ENCODE results near the gene MB.
A peak's percentile ranks its signal among the peaks of the same experiment; 100 is the strongest.

Gene MB

DNA sequence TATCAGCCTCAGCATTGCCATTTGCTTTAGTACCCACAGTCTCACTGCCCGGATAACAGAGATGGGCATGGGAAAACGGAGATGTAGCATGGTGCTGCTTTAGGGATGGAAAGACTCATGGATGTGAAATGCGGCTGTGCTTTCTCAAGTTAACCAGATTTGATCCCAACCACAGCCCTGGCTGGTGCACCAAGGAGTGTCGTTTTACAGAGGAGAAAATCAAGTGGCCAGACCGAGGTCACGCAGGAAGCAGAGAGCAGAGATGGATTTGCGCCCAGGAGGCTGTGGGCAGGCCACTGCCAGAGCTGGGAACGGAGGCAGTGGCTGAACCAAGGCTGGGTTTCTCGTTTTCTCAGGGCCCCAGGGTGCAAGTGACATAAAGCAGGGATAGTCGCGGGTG, 9.0 kb downstream of the MB start:
- no peaks in the 10 kb centered on the region for H3K36me3 Mint-ChIP-seq (ENCODE audit: insufficient read depth)

DNA sequence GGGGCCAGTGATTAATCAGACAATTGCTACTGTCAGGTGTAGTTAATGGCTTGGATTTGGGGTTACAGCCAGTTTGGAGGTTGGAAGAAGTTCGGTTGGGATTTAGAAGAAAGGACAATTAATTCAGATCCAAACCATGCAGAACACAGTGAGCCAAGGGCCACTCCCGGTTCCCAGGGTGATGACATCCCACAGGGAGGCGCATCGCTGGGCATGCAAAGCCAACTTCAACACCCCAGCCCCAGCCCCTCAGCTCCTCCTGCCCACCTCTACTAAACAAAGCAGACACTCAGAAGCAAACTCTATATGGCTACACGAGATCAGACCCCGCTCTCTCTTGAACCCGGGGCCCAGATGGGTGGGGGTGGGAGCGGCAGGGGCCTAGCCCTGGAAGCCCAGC, 10.2 kb downstream of the MB start:
- peaks cover 55% of the 10 kb centered on the region for H3K27me3 Mint-ChIP-seq
- no peak for DNase-seq (ENCODE audit: low spot score in 2 of 2)
- no peaks in the 10 kb centered on the region for H3K9me3 Mint-ChIP-seq
- no peak overlapping the region for H3K4me3 Mint-ChIP-seq
- H3K36me3 Mint-ChIP-seq (ENCODE audit: insufficient read depth): no peaks in the 10 kb centered on the region
- H3K27ac Mint-ChIP-seq (ENCODE audit: low read depth): no peak overlapping the region
- H3K4me1 Mint-ChIP-seq: no peaks in the 10 kb centered on the region
- ATAC-seq (replicated peaks; ENCODE audit: extremely low read depth, poor library complexity, severe bottlenecking): no peak

More for the DNA sequence above, 9.0 kb downstream of the MB start:
- H3K4me3 Mint-ChIP-seq: no peak overlapping the region
- peaks cover 55% of the 10 kb centered on the region for H3K27me3 Mint-ChIP-seq
- no peak overlapping the region for H3K27ac Mint-ChIP-seq (ENCODE audit: low read depth)
- H3K9me3 Mint-ChIP-seq: no peaks in the 10 kb centered on the region
- no peaks in the 10 kb centered on the region for H3K4me1 Mint-ChIP-seq
- no peak for DNase-seq (ENCODE audit: low spot score in 2 of 2)
- no peak for ATAC-seq (replicated peaks; ENCODE audit: extremely low read depth, poor library complexity, severe bottlenecking)

DNA sequence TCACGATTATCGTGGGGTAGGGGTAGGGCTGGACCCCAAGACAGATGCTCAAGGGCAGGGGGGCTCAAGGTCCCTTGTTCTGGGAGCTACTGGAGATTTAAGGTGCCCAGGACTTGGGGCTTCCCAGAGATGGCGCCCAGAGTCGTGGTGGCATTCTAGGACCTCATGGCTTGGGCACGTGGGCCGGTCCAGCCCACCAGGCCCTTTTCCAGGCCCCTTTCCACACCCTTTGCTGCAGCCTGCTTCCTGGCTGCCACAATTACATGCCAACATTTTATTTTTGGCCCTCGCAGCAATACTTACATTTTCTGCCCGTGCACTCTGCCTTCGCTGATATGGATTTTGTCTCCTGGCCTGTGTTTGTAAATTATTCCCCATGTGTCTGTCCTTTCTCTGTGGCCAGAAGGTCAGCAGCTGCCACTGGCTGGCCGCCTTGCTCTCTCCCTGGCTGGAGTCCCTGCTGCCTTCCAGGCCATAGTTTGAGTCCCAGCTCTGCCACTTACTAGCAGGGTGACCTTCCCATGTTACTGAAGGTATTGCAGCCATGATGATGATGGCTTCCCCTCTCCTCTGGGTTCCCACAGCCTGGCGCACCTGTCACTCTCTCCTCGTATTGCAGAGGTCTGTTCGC, 11.2 kb downstream of the MB start:
- Mint-ChIP-seq H3K9me3 (no peaks in the 10 kb centered on the region), H3K36me3 (ENCODE audit: insufficient read depth) (no peaks in the 10 kb centered on the region), H3K4me1 (no peaks in the 10 kb centered on the region), H3K27ac (ENCODE audit: low read depth) (no peak overlapping the region), H3K27me3 (peaks cover 52% of the 10 kb centered on the region), H3K4me3 (no peak overlapping the region)
- DNase-seq (ENCODE audit: low spot score in 2 of 2): no peak
- no peak for ATAC-seq (replicated peaks; ENCODE audit: extremely low read depth, poor library complexity, severe bottlenecking)

DNA sequence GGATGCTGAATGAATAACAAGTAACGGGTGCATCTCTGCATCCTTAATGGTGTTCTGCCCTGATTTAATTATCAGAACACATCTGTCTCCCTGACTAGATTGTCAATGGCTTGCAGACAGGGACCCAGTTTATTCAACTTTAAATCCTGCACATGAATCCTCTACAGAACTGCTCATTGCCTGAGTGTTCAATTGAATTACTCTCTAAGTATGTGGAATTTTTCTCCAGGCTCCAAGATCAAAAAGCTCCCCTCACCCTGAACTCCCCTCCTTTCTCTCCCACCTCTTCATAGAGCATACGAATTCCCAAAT, 11.8 kb downstream of the MB start:
- Mint-ChIP-seq H3K9me3 (no peaks in the 10 kb centered on the region), H3K4me3 (no peak overlapping the region), H3K27ac (ENCODE audit: low read depth) (no peak overlapping the region), H3K36me3 (ENCODE audit: insufficient read depth) (no peaks in the 10 kb centered on the region), H3K27me3 (peaks cover 46% of the 10 kb centered on the region), H3K4me1 (no peaks in the 10 kb centered on the region)
- no peak for ATAC-seq (replicated peaks; ENCODE audit: extremely low read depth, poor library complexity, severe bottlenecking)
- no peak for DNase-seq (ENCODE audit: low spot score in 2 of 2)

DNA sequence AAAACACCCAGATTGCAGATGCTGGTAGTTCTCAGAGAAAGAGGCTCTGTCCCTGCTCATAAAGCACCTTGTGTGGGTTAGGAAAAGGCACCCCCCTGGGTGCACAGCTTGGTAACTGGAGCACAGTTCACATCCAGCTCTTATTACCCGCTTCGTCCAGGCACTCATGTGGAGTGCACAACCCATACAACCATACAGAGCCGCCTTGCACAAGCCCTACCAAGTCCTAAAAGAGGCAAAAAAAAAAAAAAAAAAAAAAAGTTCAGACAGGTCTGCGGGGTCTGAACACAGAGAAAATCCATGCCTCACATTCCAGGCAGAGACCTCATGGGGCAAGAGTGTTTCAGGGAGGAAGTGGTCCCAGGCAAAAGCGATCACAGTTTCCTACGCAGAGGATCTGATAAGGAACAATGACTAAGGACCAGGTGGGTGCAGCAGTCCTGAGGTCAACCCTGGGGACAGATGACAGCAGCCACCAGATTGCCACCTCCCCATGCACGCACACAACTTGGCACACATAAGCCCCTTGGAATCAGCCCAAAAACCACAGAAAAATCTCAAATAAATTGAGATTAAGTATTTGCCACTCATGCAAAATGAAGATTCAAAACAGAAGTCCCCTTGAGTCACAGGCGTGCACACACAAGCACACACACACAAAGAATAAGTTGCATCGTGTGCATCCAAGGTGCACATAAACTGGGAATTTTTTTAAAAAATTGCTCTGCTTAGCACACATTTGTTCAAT, 12.3 kb downstream of the MB start:
- H3K4me3 Mint-ChIP-seq: no peak overlapping the region
- H3K27me3 Mint-ChIP-seq: peaks cover 41% of the 10 kb centered on the region
- H3K4me1 Mint-ChIP-seq: no peaks in the 10 kb centered on the region
- H3K9me3 Mint-ChIP-seq: no peaks in the 10 kb centered on the region
- H3K36me3 Mint-ChIP-seq (ENCODE audit: insufficient read depth): no peaks in the 10 kb centered on the region
- no peak for DNase-seq (ENCODE audit: low spot score in 2 of 2)
- no peak for ATAC-seq (replicated peaks; ENCODE audit: extremely low read depth, poor library complexity, severe bottlenecking)
- H3K27ac Mint-ChIP-seq (ENCODE audit: low read depth): no peak overlapping the region

DNA sequence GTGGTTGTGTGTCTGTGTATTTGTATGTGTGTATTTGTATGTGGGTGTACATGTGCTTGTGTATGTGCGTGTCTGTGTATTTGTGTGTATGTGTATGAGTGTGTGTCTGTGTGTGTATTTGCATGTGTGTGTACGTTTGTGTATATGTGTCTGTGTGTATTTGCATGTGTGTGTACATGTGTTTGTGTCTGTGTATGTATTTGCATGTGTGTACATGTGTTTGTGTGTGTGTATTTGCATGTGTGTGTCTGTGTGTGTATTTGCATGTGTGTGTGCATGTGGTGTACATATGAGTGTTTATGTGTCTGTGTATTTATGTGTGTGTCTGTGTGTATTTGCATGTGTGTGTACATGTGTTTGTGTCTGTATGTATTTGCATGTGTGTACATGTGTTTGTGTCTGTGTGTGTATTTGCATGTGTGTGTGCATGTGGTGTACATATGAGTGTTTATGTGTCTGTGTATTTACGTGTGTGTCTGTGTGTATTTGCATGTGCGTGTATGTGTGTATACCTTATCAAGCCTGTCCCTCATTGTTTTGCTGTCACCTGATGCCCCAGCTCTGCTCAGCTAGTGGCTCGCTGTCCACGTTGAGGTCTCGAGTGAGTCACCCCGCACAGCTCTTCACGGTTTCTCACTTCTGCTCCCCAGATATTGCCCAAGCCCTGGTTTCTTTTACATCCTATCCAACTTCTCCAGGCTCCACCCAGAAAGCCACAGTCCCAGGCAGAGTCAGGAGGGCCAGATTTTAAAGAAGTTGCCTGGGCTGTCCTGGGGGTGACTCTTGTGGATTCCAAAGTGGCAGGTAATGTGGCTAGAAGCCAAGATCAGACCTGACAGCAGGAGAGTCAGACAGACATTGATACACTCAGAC, 15.2 kb downstream of the MB start:
- H3K36me3 Mint-ChIP-seq (ENCODE audit: insufficient read depth): no peaks in the 10 kb centered on the region
- no peak for ATAC-seq (replicated peaks; ENCODE audit: extremely low read depth, poor library complexity, severe bottlenecking)

DNA sequence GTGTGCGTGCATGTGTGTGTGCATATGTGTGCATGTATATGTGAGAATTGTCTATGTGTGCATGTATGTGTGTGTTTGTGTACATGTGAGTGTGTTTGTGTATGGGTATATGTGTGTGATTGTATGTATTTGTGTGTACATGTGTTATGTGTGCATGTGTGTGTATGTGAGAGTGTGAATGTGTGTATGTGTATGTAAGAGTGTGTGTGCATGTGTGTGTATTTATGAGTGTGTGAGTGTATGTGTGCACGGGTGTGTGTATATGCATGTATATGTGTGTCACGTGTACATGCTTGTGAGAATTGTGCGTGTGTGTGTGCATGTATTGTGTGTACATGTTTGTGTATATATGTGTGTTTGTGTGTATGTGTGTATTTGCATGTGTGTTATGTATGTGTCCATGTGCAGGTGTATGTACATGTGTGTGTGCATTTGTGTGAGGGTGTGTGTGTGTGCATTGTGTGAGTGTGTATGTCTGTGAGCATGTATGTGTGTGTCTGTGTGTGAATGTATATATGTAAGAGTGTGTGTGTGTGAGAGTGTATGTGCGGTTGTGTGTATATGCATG, 16.0 kb downstream of the MB start:
- no peaks in the 10 kb centered on the region for H3K9me3 Mint-ChIP-seq
- no peaks in the 10 kb centered on the region for H3K36me3 Mint-ChIP-seq (ENCODE audit: insufficient read depth)
- H3K4me3 Mint-ChIP-seq: no peak overlapping the region
- no peak overlapping the region for H3K27ac Mint-ChIP-seq (ENCODE audit: low read depth)
- H3K27me3 Mint-ChIP-seq: peaks cover 4% of the 10 kb centered on the region
- DNase-seq (ENCODE audit: low spot score in 2 of 2) (no peak), ATAC-seq (replicated peaks; ENCODE audit: extremely low read depth, poor library complexity, severe bottlenecking) (no peak)
- no peaks in the 10 kb centered on the region for H3K4me1 Mint-ChIP-seq

More for the DNA sequence above, 15.2 kb downstream of the MB start:
- H3K27ac Mint-ChIP-seq (ENCODE audit: low read depth): no peak overlapping the region
- DNase-seq (ENCODE audit: low spot score in 2 of 2): no peak
- no peaks in the 10 kb centered on the region for H3K9me3 Mint-ChIP-seq
- H3K4me1 Mint-ChIP-seq: no peaks in the 10 kb centered on the region
- H3K27me3 Mint-ChIP-seq: peaks cover 12% of the 10 kb centered on the region
- no peak overlapping the region for H3K4me3 Mint-ChIP-seq

DNA sequence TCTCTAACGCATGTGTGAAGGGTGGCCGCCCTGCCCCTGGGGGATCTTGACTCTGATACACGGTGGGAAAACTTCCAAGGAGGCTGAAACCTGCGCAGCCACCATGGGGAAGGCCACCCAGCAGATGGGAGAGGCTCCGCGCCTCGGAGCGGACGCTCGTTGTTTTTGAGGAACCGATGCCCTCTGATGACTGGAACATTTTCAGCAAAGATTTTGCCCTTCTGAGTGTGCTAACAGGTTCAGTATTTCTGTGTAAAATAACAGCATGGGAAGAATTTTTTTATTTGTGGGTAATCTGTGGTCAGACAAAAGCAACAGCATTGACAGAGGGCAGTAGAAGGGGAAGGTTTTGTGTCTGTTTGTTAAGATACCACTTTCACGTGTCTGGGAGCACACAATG, 16.7 kb downstream of the MB start:
- Mint-ChIP-seq H3K27me3 (no peaks in the 10 kb centered on the region), H3K9me3 (no peaks in the 10 kb centered on the region), H3K27ac (ENCODE audit: low read depth) (no peak overlapping the region), H3K36me3 (ENCODE audit: insufficient read depth) (no peaks in the 10 kb centered on the region), H3K4me1 (no peaks in the 10 kb centered on the region), H3K4me3 (no peak overlapping the region)
- DNase-seq (ENCODE audit: low spot score in 2 of 2) (no peak), ATAC-seq (replicated peaks; ENCODE audit: extremely low read depth, poor library complexity, severe bottlenecking) (peak; percentile 10)

DNA sequence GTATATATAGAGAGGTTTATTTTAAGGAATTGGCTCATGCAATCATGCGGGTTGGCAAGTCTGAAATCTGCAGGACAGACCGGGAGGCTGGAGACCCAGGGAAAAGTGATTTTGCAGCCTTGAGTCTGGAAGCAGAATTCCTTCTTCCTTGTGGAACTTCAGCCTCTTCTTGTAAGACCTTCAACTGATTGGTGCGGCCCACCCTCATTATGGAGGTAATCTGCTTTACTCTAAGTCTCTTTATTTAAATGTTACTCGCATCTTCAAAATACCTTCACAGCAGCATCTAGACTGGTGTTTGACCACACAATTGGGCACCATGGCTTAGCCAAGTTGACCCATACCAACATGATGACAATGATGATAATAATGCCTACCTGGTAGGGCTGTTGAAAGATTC, 17.8 kb downstream of the MB start:
- Mint-ChIP-seq H3K9me3 (no peaks in the 10 kb centered on the region), H3K36me3 (ENCODE audit: insufficient read depth) (no peaks in the 10 kb centered on the region), H3K27me3 (peaks cover 9% of the 10 kb centered on the region), H3K27ac (ENCODE audit: low read depth) (no peak overlapping the region), H3K4me3 (no peak overlapping the region), H3K4me1 (no peaks in the 10 kb centered on the region)
- ATAC-seq (replicated peaks; ENCODE audit: extremely low read depth, poor library complexity, severe bottlenecking) (no peak), DNase-seq (ENCODE audit: low spot score in 2 of 2) (no peak)

DNA sequence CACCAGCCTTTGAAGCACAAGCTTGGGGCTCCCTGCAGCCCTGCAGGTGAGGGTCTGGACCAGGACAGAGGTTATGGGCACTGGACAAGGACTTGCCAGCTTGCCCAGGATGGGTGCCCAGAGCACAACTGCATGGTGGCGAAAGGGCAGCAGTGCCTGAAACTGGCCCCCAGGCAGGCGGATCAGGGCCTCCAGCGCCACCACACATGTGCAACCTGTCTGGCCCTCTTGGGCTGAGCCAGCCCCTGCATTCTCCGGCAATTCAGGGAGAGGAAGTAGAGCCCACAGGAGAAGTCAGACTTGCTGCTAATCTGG, 18.8 kb downstream of the MB start:
- H3K9me3 Mint-ChIP-seq: no peaks in the 10 kb centered on the region
- ATAC-seq (replicated peaks; ENCODE audit: extremely low read depth, poor library complexity, severe bottlenecking): no peak
- H3K27me3 Mint-ChIP-seq: peaks cover 18% of the 10 kb centered on the region
- H3K36me3 Mint-ChIP-seq (ENCODE audit: insufficient read depth): no peaks in the 10 kb centered on the region
- no peak overlapping the region for H3K27ac Mint-ChIP-seq (ENCODE audit: low read depth)
- DNase-seq (ENCODE audit: low spot score in 2 of 2): no peak
- H3K4me3 Mint-ChIP-seq: no peak overlapping the region
- no peaks in the 10 kb centered on the region for H3K4me1 Mint-ChIP-seq

DNA sequence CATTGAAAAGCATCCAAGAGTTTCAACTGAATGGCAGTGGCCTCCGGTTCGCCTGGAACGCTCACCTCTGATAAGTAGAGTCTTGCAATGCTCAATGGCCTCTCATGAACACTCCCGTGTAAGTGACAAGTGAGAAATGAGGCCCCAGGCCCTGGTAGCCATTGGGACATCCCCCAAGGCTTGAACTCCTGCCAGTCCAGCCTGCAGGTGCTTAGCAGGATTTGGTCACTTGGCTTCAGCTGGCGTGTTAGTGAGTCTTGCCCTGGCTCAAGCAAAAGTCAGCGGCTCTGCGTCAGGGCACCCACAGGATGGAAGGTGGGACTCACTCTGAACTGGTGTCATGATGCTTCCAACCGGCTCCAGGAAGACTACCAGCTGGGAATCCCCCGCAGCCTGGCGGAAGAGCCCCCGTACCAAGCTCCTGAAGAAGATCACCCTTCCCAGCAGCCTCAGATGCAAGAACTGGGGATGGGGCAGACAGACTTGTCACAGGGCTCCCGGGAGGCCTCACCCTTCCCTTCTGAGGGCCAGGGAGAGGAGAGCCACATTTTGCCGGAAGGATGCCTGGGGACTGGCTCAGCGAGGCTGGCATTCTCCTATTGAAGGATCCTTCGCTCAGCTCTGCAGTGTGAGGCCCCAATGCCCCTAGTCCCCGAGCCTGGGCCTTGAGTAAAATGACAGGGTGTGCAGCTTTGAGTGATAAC, 19.3 kb downstream of the MB start:
- Mint-ChIP-seq H3K4me1 (no peaks in the 10 kb centered on the region), H3K36me3 (ENCODE audit: insufficient read depth) (no peaks in the 10 kb centered on the region)

DNA sequence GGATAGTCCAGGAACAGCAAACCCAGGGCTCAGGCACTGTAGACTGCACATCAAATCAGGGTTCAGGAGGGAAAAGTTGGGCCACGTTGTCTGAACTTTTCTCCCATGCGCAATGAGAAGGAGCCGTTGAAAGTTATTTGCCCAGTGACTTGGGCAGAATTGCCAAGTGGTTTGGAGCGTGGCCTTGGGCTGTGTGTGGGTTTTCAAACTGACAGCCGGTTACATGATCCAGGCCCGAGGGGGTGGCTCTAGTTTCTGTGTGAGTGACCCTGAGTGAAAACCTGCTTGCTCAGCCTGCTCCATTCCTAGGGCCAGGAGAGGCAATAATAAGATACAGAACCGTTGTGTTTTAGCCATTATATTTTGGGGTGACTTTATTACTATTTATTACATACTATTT, 20.3 kb downstream of the MB start:
- ATAC-seq (replicated peaks; ENCODE audit: extremely low read depth, poor library complexity, severe bottlenecking): no peak
- Mint-ChIP-seq H3K4me1 (no peaks in the 10 kb centered on the region), H3K27ac (ENCODE audit: low read depth) (no peak overlapping the region), H3K36me3 (ENCODE audit: insufficient read depth) (no peaks in the 10 kb centered on the region), H3K9me3 (no peaks in the 10 kb centered on the region), H3K27me3 (peaks cover 31% of the 10 kb centered on the region), H3K4me3 (no peak overlapping the region)
- no peak for DNase-seq (ENCODE audit: low spot score in 2 of 2)

More for the DNA sequence above, 19.3 kb downstream of the MB start:
- Mint-ChIP-seq H3K4me3 (no peak overlapping the region), H3K9me3 (no peaks in the 10 kb centered on the region), H3K27me3 (peaks cover 23% of the 10 kb centered on the region), H3K27ac (ENCODE audit: low read depth) (no peak overlapping the region)
- DNase-seq (ENCODE audit: low spot score in 2 of 2) (no peak), ATAC-seq (replicated peaks; ENCODE audit: extremely low read depth, poor library complexity, severe bottlenecking) (no peak)

Measured in central memory CD8-positive, alpha-beta T cell (primary cell).